Ishikawa (cell line): ENCODE measurements around the gene RALGAPA1.

ENCODE experiments used
- CEBPB ChIP-seq: IDR thresholded peaks from 2 replicates; pipeline ENCODE4 v1.6.1; 2012
- CREB1 ChIP-seq: IDR thresholded peaks from 2 replicates; pipeline ENCODE4 v1.6.1; 2012; ENCODE audit warnings: low read depth
- EGR1 ChIP-seq: IDR thresholded peaks from 2 replicates; pipeline ENCODE4 v1.6.1; 2012
- EP300 ChIP-seq: IDR thresholded peaks from 2 replicates; pipeline ENCODE4 v1.6.1; 2012; ENCODE audit warnings: borderline replicate concordance
- FOXM1 ChIP-seq: IDR thresholded peaks from 2 replicates; pipeline ENCODE4 v1.6.1; 2012; ENCODE audit warnings: low read depth, borderline replicate concordance
- MAX ChIP-seq: IDR thresholded peaks from 2 replicates; pipeline ENCODE4 v1.6.1; 2012
- NFIC ChIP-seq: IDR thresholded peaks from 2 replicates; pipeline ENCODE4 v1.6.1; 2012
- RAD21 ChIP-seq: IDR thresholded peaks from 2 replicates; pipeline ENCODE4 v1.6.1; 2012; ENCODE audit warnings: low read depth
- TAF1 ChIP-seq: IDR thresholded peaks from 2 replicates; pipeline ENCODE4 v1.6.1; 2012; ENCODE audit warnings: low read depth, mild to moderate bottlenecking
- TCF12 ChIP-seq: IDR thresholded peaks from 2 replicates; pipeline ENCODE4 v1.6.1; 2012; ENCODE audit warnings: low read depth
- TEAD4 ChIP-seq: IDR thresholded peaks from 2 replicates; pipeline ENCODE4 v1.6.1; 2012
- YY1 ChIP-seq: IDR thresholded peaks from 2 replicates; pipeline ENCODE4 v1.6.1; 2012; ENCODE audit warnings: low read depth
- ZBTB7A ChIP-seq: IDR thresholded peaks from 2 replicates; pipeline ENCODE4 v1.6.1; 2012; ENCODE audit warnings: low read depth
- TF ChIP-seq, protein P1 (sequence below): IDR thresholded peaks from 2 replicates; pipeline ENCODE4 v1.6.1; 2012; ENCODE audit warnings: low read depth, mild to moderate bottlenecking
- TF ChIP-seq, protein P2 (sequence below): IDR thresholded peaks from 2 replicates; pipeline ENCODE4 v1.6.1; 2012

Gene RALGAPA1

GRCh38 chr14:35696119-35696518 is 113.0 kb downstream of the RALGAPA1 start:
- TF ChIP-seq CEBPB (no peak), ZBTB7A (no peak), EP300 (no peak)
- TF ChIP-seq, protein P1, sequence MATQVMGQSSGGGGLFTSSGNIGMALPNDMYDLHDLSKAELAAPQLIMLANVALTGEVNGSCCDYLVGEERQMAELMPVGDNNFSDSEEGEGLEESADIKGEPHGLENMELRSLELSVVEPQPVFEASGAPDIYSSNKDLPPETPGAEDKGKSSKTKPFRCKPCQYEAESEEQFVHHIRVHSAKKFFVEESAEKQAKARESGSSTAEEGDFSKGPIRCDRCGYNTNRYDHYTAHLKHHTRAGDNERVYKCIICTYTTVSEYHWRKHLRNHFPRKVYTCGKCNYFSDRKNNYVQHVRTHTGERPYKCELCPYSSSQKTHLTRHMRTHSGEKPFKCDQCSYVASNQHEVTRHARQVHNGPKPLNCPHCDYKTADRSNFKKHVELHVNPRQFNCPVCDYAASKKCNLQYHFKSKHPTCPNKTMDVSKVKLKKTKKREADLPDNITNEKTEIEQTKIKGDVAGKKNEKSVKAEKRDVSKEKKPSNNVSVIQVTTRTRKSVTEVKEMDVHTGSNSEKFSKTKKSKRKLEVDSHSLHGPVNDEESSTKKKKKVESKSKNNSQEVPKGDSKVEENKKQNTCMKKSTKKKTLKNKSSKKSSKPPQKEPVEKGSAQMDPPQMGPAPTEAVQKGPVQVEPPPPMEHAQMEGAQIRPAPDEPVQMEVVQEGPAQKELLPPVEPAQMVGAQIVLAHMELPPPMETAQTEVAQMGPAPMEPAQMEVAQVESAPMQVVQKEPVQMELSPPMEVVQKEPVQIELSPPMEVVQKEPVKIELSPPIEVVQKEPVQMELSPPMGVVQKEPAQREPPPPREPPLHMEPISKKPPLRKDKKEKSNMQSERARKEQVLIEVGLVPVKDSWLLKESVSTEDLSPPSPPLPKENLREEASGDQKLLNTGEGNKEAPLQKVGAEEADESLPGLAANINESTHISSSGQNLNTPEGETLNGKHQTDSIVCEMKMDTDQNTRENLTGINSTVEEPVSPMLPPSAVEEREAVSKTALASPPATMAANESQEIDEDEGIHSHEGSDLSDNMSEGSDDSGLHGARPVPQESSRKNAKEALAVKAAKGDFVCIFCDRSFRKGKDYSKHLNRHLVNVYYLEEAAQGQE, result no peak

- TF ChIP-seq CEBPB, result no peak
- no peak for TF ChIP-seq EP300
- no peak for TF ChIP-seq YY1
- no peak for TF ChIP-seq EGR1
- no peak for TF ChIP-seq MAX
- TF ChIP-seq, protein P2, sequence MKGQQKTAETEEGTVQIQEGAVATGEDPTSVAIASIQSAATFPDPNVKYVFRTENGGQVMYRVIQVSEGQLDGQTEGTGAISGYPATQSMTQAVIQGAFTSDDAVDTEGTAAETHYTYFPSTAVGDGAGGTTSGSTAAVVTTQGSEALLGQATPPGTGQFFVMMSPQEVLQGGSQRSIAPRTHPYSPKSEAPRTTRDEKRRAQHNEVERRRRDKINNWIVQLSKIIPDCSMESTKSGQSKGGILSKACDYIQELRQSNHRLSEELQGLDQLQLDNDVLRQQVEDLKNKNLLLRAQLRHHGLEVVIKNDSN, result no peak
- no peak for TF ChIP-seq ZBTB7A
- no peak for TF ChIP-seq FOXM1
- TF ChIP-seq TAF1, result no peak
- TF ChIP-seq TEAD4, result no peak
- TF ChIP-seq, protein P1, result no peak
- no peak for TF ChIP-seq TCF12
- no peak for TF ChIP-seq NFIC
- no peak for TF ChIP-seq RAD21
- TF ChIP-seq CREB1, result no peak
Measured at GRCh38 chr14:35695647-35696046, 113.4 kb downstream of the RALGAPA1 start.

- no peak for TF ChIP-seq ZBTB7A
- TF ChIP-seq, protein P2, result no peak
- no peak for TF ChIP-seq RAD21
- no peak for TF ChIP-seq TCF12
- no peak for TF ChIP-seq TEAD4
- TF ChIP-seq CEBPB, result no peak
Measured at GRCh38 chr14:35695072-35695471, 114.0 kb downstream of the RALGAPA1 start.

GRCh38 chr14:35689000-35689460 is 120.1 kb downstream of the RALGAPA1 start:
- TF ChIP-seq EGR1 (no peak), ZBTB7A (no peak), NFIC (no peak), TAF1 (no peak), CEBPB (no peak), EP300 (no peak), YY1 (no peak), MAX (no peak), FOXM1 (no peak), CREB1 (no peak), TEAD4 (no peak), TCF12 (no peak), RAD21 (no peak)
- TF ChIP-seq, protein P1, result no peak
- TF ChIP-seq, protein P2, result no peak
